AG04449 (cell line): ENCODE results near the gene VSIG10L.

Experiments
- CTCF ChIA-PET: fragments of 350-600 bp; formaldehyde crosslinking; extraction: SDS; loops from one replicate; lab custom pipeline; 2021; ENCODE audit warnings: antibody characterized with exemption; lab: Yijun Ruan, JAX
- POLR2A ChIA-PET: fragments of 400-600, 350-600 bp; formaldehyde crosslinking; extraction: SDS; loops from one replicate; lab custom pipeline; 2020; ENCODE audit warnings: antibody characterized with exemption, inconsistent platforms; lab: Yijun Ruan, JAX
- DNase-seq: peaks from one replicate; pipeline ENCODE4 v3.0.0-alpha.2; 2010; ENCODE audit warnings: low read depth, low spot score
- H3K4me3 ChIP-seq: 2 replicates; pipeline ENCODE4 v1.5.1; 2011; ENCODE audit warnings: low read depth, mild to moderate bottlenecking, control low read depth, low read length
- TF ChIP-seq, protein P1 (sequence below): IDR thresholded peaks from one replicate; pipeline ENCODE4 v1.5.1; 2011; ENCODE audit warnings: mild to moderate bottlenecking, moderate library complexity, low read length, control low read depth, inconsistent platforms; ENCODE audit not compliant: insufficient read depth; ENCODE audit errors: missing control alignments

Gene VSIG10L

DNA sequence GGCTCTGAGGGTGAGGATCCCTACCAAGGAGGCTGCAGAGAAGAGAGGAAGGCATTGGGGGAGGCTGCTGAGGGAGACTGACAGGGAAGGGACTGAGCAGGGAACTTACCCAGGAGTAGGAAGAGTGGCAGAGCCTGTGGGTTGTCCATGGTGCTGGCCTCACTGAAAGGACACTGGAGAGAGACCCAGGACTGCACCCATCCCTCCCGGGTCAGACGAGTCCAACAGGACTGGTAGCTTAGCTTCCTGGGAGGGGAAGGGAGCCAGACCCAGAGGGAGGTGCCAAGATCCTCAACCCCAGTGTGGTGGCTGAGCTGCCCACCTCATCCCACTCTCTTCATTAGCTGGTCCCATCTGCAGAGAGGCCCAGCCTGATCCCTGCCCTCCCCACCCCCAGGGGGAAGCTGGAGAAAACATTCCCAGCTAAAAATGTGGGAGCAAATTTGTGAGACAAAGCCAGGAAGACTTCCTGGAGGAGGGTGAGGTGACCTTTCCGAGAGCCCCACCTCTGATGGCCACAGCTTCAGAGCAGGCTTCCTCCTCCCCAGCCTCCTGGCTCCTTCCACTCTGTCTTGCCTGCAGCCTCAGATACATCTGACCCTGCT lies at the start of gene VSIG10L:
Gene VSIG10L, minus strand, starts transcription at position 164 of the 605 bp plus-strand sequence. Its CDS starts 15 bp downstream, at position 149.
- ChIA-PET CTCF (interaction anchor here (1.1 to 2.6 kb wide), 2 partner anchors 10 to 13 kb away, joined by 3 to 7 read pairs; no protein-coding TSS in a partner anchor), POLR2A (interaction anchor here (0.9 kb wide), 1 partner anchor 17 kb away, joined by 4 read pairs; no protein-coding TSS in a partner anchor)
- no peak within 1 kb of the TSS for H3K4me3 ChIP-seq
- no peak for DNase-seq
- TF ChIP-seq, protein P1, sequence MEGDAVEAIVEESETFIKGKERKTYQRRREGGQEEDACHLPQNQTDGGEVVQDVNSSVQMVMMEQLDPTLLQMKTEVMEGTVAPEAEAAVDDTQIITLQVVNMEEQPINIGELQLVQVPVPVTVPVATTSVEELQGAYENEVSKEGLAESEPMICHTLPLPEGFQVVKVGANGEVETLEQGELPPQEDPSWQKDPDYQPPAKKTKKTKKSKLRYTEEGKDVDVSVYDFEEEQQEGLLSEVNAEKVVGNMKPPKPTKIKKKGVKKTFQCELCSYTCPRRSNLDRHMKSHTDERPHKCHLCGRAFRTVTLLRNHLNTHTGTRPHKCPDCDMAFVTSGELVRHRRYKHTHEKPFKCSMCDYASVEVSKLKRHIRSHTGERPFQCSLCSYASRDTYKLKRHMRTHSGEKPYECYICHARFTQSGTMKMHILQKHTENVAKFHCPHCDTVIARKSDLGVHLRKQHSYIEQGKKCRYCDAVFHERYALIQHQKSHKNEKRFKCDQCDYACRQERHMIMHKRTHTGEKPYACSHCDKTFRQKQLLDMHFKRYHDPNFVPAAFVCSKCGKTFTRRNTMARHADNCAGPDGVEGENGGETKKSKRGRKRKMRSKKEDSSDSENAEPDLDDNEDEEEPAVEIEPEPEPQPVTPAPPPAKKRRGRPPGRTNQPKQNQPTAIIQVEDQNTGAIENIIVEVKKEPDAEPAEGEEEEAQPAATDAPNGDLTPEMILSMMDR: no peak

DNA sequence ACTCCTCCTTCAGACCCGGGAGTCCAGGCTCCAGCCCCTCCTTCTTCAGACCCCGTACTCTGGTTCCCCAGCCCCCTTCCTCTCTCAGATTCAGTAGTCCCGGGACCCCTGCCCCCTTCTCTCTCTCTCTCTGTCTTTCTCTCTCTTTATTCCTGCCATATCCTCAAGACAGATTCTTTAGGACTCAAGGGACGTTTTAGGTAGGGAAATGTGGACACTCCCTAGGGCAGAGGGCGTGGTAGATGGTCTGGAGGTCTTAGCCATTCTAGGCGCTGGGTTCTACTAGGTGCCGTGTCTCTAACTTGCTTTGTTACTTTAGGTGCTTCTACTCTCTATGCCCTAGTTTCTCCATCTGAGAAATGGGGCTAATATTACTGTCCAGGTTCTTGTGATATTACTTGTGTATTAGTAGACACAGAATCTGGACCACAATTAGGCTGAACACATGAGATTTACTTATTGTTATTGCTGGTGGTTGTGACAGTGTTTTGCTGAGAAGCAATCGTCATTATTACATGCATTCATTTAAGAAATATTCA lies 49.2 kb upstream of the VSIG10L start:
- POLR2A ChIA-PET: no interaction called here
- no peak for DNase-seq
- H3K4me3 ChIP-seq: no peak overlapping the region
- CTCF ChIA-PET: no interaction called here
- TF ChIP-seq, protein P1: no peak

DNA sequence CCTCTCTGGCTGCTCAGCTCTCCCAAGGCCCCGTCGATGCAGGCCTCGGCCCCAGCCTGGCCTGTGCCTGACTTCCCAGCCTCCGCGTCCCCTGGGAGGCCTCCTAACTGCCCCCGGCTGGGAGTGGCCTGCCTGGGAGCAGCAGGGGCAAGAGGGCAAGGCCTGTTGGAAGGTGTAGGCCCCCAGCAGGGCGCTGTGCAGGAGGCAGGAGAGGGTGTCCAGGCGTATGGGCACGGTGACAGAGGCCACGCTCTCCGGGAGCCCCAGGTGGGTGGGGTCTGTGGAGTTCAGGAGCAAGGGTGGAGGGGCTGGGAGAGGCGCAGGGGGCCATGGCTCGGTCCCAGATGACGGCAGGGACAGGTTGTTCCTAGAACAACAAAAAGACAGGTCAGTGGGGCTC lies 47.2 kb upstream of the VSIG10L start:
- POLR2A ChIA-PET: no interaction called here
- TF ChIP-seq, protein P1: no peak
- no peak for DNase-seq
- CTCF ChIA-PET: no interaction called here
- no peak overlapping the region for H3K4me3 ChIP-seq

DNA sequence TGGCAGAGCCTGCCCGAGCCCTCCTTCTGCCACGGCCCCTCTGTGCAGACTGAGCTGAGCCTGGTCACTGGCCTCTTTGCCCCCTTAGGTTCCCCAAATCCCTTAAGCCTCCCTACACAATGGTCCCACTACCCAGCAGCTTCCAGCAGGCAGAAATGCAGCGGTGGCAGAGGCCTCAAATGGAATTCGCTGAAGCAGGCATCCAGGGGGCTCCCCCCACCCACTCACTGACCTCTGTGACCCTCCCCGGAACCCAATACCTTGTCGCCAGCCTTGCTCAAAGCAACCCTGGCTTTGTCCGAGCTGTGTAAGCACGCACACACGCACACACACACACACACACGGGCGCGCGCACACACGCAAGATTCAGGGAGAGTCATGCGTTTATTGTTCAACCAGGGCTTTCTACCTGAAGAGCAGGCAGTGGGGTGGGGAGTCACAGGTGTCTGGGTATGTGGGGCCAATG lies 46.0 kb upstream of the VSIG10L start, which contains the start of gene LIM2:
Gene LIM2, minus strand, starts transcription at position 51 of the 466 bp plus-strand sequence. CDS start 531 bp downstream, outside the sequence.
- POLR2A ChIA-PET: interaction anchor here (1.1 kb wide), 1 partner anchor 20 kb away, joined by 4 read pairs; no protein-coding TSS in a partner anchor
- CTCF ChIA-PET: no interaction called here
- no peak within 1 kb of the TSS for H3K4me3 ChIP-seq
- TF ChIP-seq, protein P1: no peak
- DNase-seq: no peak

DNA sequence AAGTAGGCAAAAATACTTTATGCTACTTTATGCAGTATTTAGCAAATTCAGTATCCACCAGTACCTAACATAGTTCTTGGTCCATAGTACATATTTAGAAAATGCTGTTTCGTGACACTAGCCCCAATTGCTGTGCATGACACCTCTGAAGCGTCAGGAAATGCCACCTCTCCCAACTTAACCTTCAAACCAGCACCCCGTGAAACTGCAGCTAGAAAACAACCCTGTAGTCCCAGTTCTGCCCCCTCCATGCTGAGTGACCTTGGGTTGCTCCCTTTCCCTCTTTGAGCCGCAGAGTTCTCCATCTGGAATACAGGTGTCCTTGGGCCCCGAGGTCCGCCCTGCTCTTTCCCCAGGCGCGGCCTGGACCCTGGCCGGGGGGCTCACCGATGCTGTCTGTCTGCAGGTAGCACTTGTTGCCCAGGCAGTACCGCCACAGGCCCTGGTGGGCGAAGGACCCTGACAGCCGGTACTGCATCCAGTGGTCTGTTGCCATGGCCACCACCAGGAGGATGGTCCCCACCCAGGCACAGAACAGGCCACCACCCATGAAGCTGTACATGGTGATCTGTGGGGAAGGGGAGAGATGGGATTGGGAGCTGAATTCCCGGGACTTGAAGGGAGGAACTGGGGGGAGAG lies 45.1 kb upstream of the VSIG10L start:
- CTCF ChIA-PET: no interaction called here
- POLR2A ChIA-PET: interaction anchor here (1.1 kb wide), 1 partner anchor 19 kb away, joined by 4 read pairs; no protein-coding TSS in a partner anchor
- no peak for DNase-seq
- no peak overlapping the region for H3K4me3 ChIP-seq
- TF ChIP-seq, protein P1: no peak

DNA sequence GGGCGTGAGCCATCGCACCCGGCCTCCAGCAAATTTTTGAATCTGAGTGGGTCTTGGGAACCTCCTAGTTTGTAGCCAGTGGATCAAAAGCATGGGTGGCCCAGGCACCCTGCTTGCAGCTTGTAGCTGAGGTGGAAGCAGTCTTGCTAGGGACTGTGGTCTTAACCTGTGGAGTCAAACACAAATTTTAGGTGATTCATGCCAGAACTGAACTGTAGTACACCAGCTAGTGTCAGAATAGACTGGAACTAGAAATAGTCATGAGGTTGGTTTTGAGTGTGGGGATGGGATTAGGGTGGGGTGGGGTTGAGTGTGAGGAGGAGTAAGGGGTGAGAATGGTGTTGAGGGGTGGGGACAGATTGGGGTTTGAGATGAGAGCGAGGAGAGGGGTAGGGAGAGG lies 40.1 kb upstream of the VSIG10L start:
- TF ChIP-seq, protein P1: no peak
- DNase-seq: no peak
- ChIA-PET POLR2A (no interaction called here), CTCF (no interaction called here)
- no peak overlapping the region for H3K4me3 ChIP-seq
